ENCODE data around the gene STMN1.

- no peak for TF ChIP-seq CTCF (IDR thresholded peaks at IDR 0.05)
- TF ChIP-seq POLR2A (IDR thresholded peaks at IDR 0.05): no peak
These were observed 1.1 kb downstream of the STMN1 start for GRCh38 chr1:25904943-25905679.
